ENCODE measurements around the gene GOLT1A. TPM values are rescaled to one million over a fixed set of nuclear protein-coding genes. Genes with fewer than 3 reads are reported as not detected.

The GOLT1A gene
- polyA plus RNA-seq, 2 of the 4 experiments (the other 2 are of a cell fraction): 1.8 to 6.4 TPM

DNA sequence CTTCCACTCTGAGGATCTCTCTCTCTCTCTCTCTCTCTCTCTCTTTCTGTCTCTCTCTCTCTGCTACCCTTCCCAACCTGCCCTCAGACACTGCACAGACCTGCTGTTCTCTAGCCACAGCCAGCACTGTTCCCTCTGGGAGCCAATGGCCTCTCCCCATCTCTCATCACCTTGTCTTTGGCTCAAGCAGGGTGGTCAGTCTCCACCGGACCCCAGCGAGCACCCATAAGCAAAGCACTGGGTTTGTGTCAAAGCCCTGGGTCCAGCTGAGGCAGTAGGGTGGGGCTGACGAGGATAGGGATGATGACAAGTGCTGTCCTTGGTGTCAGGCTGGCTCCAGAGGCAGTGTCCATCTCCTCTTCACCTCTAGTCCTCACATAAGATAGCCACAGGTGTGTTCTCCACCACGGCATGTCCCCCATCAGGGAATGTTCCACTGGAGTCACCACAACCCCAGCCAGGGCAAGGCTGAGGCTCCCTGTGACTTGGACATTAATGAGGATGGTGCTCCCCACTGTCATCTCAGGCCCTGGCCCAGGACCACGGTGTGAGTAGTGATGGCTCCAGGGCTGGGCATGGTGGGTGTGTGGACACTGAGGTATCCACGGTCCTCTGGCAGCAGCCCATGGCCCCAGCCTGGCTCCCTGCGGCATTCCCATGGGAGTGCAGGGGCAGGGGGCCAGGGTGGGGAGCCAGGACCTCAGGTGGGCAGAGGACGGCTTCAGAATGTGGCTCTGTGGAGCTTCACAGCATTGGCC lies 8.4 kb upstream of the GOLT1A start:
- ChIA-PET POLR2A (no interaction called here), CTCF (interaction anchor here (1.0 to 2.8 kb wide), 5 partner anchors 8 to 142 kb away, joined by 3 to 12 read pairs (median 6); partner anchors contain the start of gene GOLT1A)
- H3K27ac ChIP-seq: no peak overlapping the region
- DNase-seq (ENCODE audit: low read depth in 1 of 2, low spot score in 1 of 2): no peak
- no peak overlapping the region for H3K4me3 ChIP-seq
- no peaks in the 10 kb centered on the region for H3K9me3 ChIP-seq
- no peak for FAIRE-seq
- no peaks in the 10 kb centered on the region for H3K4me1 ChIP-seq
- 83% methylated on average over 7 of the region's 8 CpGs for WGBS (ENCODE audit: missing lambda C conversion rate)
- no peak overlapping the region for H3K4me2 ChIP-seq
- no peak for ATAC-seq
- no peak for TF ChIP-seq KDM1A (IDR thresholded peaks at IDR 0.05; ENCODE audit: low read depth)
- TF ChIP-seq, protein P1, sequence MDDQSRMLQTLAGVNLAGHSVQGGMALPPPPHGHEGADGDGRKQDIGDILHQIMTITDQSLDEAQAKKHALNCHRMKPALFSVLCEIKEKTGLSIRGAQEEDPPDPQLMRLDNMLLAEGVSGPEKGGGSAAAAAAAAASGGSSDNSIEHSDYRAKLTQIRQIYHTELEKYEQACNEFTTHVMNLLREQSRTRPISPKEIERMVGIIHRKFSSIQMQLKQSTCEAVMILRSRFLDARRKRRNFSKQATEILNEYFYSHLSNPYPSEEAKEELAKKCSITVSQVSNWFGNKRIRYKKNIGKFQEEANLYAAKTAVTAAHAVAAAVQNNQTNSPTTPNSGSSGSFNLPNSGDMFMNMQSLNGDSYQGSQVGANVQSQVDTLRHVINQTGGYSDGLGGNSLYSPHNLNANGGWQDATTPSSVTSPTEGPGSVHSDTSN (IDR thresholded peaks at IDR 0.05): no peak
- TF ChIP-seq RARB (CRISPR knock-in tag; IDR thresholded peaks at IDR 0.05): no peak
- TF ChIP-seq, protein P2, sequence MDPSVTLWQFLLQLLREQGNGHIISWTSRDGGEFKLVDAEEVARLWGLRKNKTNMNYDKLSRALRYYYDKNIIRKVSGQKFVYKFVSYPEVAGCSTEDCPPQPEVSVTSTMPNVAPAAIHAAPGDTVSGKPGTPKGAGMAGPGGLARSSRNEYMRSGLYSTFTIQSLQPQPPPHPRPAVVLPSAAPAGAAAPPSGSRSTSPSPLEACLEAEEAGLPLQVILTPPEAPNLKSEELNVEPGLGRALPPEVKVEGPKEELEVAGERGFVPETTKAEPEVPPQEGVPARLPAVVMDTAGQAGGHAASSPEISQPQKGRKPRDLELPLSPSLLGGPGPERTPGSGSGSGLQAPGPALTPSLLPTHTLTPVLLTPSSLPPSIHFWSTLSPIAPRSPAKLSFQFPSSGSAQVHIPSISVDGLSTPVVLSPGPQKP (IDR thresholded peaks at IDR 0.05; ENCODE audit: low read depth, low read length): no peak
- no peak for TF ChIP-seq MAZ (IDR thresholded peaks at IDR 0.05; ENCODE audit: borderline replicate concordance, low read depth, low read length)
- TF ChIP-seq ZC3H11A (IDR thresholded peaks at IDR 0.05): no peak
- TF ChIP-seq HOXA7 (CRISPR knock-in tag; IDR thresholded peaks at IDR 0.05): no peak
- no peak for TF ChIP-seq HOXB5 (CRISPR knock-in tag; IDR thresholded peaks at IDR 0.05)
- TF ChIP-seq CBX2 (IDR thresholded peaks at IDR 0.05; ENCODE audit: borderline replicate concordance, low read depth): no peak
- TF ChIP-seq TFCP2L1 (CRISPR knock-in tag; IDR thresholded peaks at IDR 0.05): no peak
- no peak for TF ChIP-seq CBX8 (IDR thresholded peaks at IDR 0.05)
- TF ChIP-seq NFE2L2 (conservative IDR thresholded peaks at IDR 0.05; ENCODE audit: low read length): no peak
- TF ChIP-seq ZNF302 (CRISPR knock-in tag; IDR thresholded peaks at IDR 0.05): no peak

DNA sequence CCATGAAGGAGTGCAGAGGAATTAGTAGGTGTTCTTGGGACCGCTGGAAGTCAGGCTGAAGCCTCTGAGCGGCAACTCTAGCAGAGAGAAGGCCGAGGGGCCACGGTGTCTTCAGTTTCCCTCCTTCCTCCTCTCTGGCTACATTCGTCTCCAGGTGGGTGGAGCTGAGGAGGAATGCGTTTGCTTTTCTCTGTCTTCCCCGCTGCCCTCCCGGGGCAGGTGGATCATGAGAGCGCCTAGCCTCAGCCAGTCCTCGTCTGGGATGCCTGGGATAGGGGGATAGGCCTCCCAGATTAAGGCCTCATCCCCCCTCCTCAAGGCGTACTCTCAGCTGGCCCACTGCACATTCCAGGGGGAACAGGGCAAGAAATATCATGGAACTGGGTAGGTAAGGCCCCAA lies 7.5 kb upstream of the GOLT1A start:
- ChIA-PET CTCF (interaction anchor here (2.8 kb wide), 1 partner anchor 14 kb away, joined by 10 read pairs; no protein-coding TSS in a partner anchor), POLR2A (no interaction called here)
- Histone ChIP-seq H3K27ac (no peak overlapping the region), H3K4me3 (no peak overlapping the region), H3K4me2 (no peak overlapping the region), H3K9me3 (no peaks in the 10 kb centered on the region), H3K4me1 (no peaks in the 10 kb centered on the region)
- TF ChIP-seq, protein P2 (IDR thresholded peaks at IDR 0.05; ENCODE audit: low read depth, low read length): no peak
- TF ChIP-seq FOXS1 (CRISPR knock-in tag; IDR thresholded peaks at IDR 0.05): no peak
- TF ChIP-seq EP300 (IDR thresholded peaks at IDR 0.05): no peak
- TF ChIP-seq ZFP36 (IDR thresholded peaks at IDR 0.05; ENCODE audit: borderline replicate concordance, partially characterized antibody): no peak
- no peak for TF ChIP-seq RARB (CRISPR knock-in tag; IDR thresholded peaks at IDR 0.05)
- TF ChIP-seq CHD4 (IDR thresholded peaks at IDR 0.05; ENCODE audit: borderline replicate concordance): no peak
- no peak for TF ChIP-seq CBX2 (IDR thresholded peaks at IDR 0.05; ENCODE audit: borderline replicate concordance, low read depth)
- no peak for TF ChIP-seq POLR2AphosphoS2 (conservative IDR thresholded peaks at IDR 0.05; ENCODE audit: low read length)
- TF ChIP-seq FOSB (CRISPR knock-in tag; IDR thresholded peaks at IDR 0.05): no peak
- no peak for TF ChIP-seq TFCP2L1 (CRISPR knock-in tag; IDR thresholded peaks at IDR 0.05)
- no peak for TF ChIP-seq EHMT2 (IDR thresholded peaks at IDR 0.05; ENCODE audit: low read depth)
- DNase-seq (ENCODE audit: low read depth in 1 of 2, low spot score in 1 of 2) (no peak), FAIRE-seq (no peak), ATAC-seq (no peak)
- WGBS (ENCODE audit: missing lambda C conversion rate): 78% methylated on average over 11 of the region's 11 CpGs

Measured in A549 (cell line).